ENCODE measurements around the gene PKP1. TPM values are rescaled to one million over a fixed set of nuclear protein-coding genes. Genes with fewer than 3 reads are reported as not detected.
A peak's percentile ranks its signal among the peaks of the same experiment; 100 is the strongest.

The PKP1 gene
- total and polyA plus RNA-seq, 2 donors from 2014 or later, result 0.47 to 0.63 TPM

- Histone ChIP-seq H3K9me3 (ENCODE audit: control insufficient read depth in 2 of 3, insufficient read depth in 1 of 3, low read length in 3 of 3) (no peaks in the 10 kb centered on the region), H3K4me1 (ENCODE audit: control insufficient read depth in 2 of 3, insufficient read depth in 2 of 3, low read depth in 1 of 3, low read length in 3 of 3) (no peaks in the 10 kb centered on the region), H3K27ac (ENCODE audit: low read depth in 2 of 2, low read length in 2 of 2) (peak overlapping the region in 1 of 2 donors; percentile 61), H3K4me3 (ENCODE audit: low read length in 3 of 3) (no peak overlapping the region), H3K27me3 (ENCODE audit: control insufficient read depth, insufficient read depth, low read length) (no peaks in the 10 kb centered on the region), H3K36me3 (ENCODE audit: control insufficient read depth in 2 of 3, insufficient read depth in 3 of 3, low read length in 3 of 3) (no peaks in the 10 kb centered on the region), H3K9ac (ENCODE audit: low read length in 3 of 3) (no peak overlapping the region)
- DNase-seq (peak in 4 of 5 donors; percentile 79 to 88 (median 82)), FAIRE-seq (no peak)
- peak; percentile 5 for TF ChIP-seq CTCF (IDR thresholded peaks at IDR 0.05; ENCODE audit: borderline replicate concordance, extremely low read depth, insufficient read depth)
- intact Hi-C loops (cut with DNase I), result no loop called here
Measured at GRCh38 chr1:201309416-201309815, 26.1 kb downstream of the PKP1 start.

GRCh38 chr1:201310251-201310985 is 27.1 kb downstream of the PKP1 start:
- no peak overlapping the region for H3K27ac ChIP-seq (ENCODE audit: low read depth in 2 of 2, low read length in 2 of 2)
- no peak for FAIRE-seq

GRCh38 chr1:201310986-201311355 is 27.7 kb downstream of the PKP1 start:
- H3K27me3 ChIP-seq (ENCODE audit: control insufficient read depth, insufficient read depth, low read length), result no peaks in the 10 kb centered on the region
- DNase-seq (no peak), FAIRE-seq (no peak)
- no peak overlapping the region for H3K27ac ChIP-seq (ENCODE audit: low read depth in 2 of 2, low read length in 2 of 2)
- H3K4me3 ChIP-seq (ENCODE audit: low read length in 3 of 3), result no peak overlapping the region
- H3K36me3 ChIP-seq (ENCODE audit: control insufficient read depth in 2 of 3, insufficient read depth in 3 of 3, low read length in 3 of 3), result no peaks in the 10 kb centered on the region
- H3K9ac ChIP-seq (ENCODE audit: low read length in 3 of 3), result no peak overlapping the region
- intact Hi-C loops (cut with DNase I), result no loop called here
- TF ChIP-seq CTCF (IDR thresholded peaks at IDR 0.05; ENCODE audit: borderline replicate concordance, extremely low read depth, insufficient read depth), result no peak
- no peaks in the 10 kb centered on the region for H3K4me1 ChIP-seq (ENCODE audit: control insufficient read depth in 2 of 3, insufficient read depth in 2 of 3, low read depth in 1 of 3, low read length in 3 of 3)
- no peaks in the 10 kb centered on the region for H3K9me3 ChIP-seq (ENCODE audit: control insufficient read depth in 2 of 3, insufficient read depth in 1 of 3, low read length in 3 of 3)

More at GRCh38 chr1:201310251-201310985, 27.1 kb downstream of the PKP1 start:
- no peak overlapping the region for H3K9ac ChIP-seq (ENCODE audit: low read length in 3 of 3)
- no peak for DNase-seq
- no peak for TF ChIP-seq CTCF (IDR thresholded peaks at IDR 0.05; ENCODE audit: borderline replicate concordance, extremely low read depth, insufficient read depth)
- no peaks in the 10 kb centered on the region for H3K36me3 ChIP-seq (ENCODE audit: control insufficient read depth in 2 of 3, insufficient read depth in 3 of 3, low read length in 3 of 3)
- no peaks in the 10 kb centered on the region for H3K9me3 ChIP-seq (ENCODE audit: control insufficient read depth in 2 of 3, insufficient read depth in 1 of 3, low read length in 3 of 3)
- no peaks in the 10 kb centered on the region for H3K4me1 ChIP-seq (ENCODE audit: control insufficient read depth in 2 of 3, insufficient read depth in 2 of 3, low read depth in 1 of 3, low read length in 3 of 3)
- H3K27me3 ChIP-seq (ENCODE audit: control insufficient read depth, insufficient read depth, low read length), result no peaks in the 10 kb centered on the region
- no peak overlapping the region for H3K4me3 ChIP-seq (ENCODE audit: low read length in 3 of 3)
- intact Hi-C loops (cut with DNase I), result no loop called here

Data from kidney (tissue), 14 donors.